ACC112 (cell line): Measurements from ENCODE around the gene POU2AF2.
"Not testable (repeated sequence)": the region's sequence is repeated elsewhere in the genome, so short reads cannot be mapped to it uniquely, and the experiment has no call there.

Experiments
- H2AFZ ChIP-seq: fragments of 200-600 bp; sonication (generic); one replicate; pipeline ENCODE4 v1.6.0; 2017; ENCODE audit warnings: antibody characterized with exemption, low read length; ENCODE audit not compliant: unreplicated experiment
- H3K27ac ChIP-seq: fragments of 200-600 bp; sonication (generic); 2 replicates; pipeline ENCODE4 v1.5.1; 2014; ENCODE audit warnings: low read depth, mild to moderate bottlenecking, antibody characterized with exemption, low read length, moderate library complexity
- H3K27me3 ChIP-seq: fragments of 200-600 bp; sonication (generic); 2 replicates; pipeline ENCODE4 v1.6.1; 2014; ENCODE audit warnings: mild to moderate bottlenecking, antibody characterized with exemption, low read length, moderate library complexity, mixed read lengths; ENCODE audit not compliant: insufficient read depth
- H3K36me3 ChIP-seq: fragments of 200-600 bp; sonication (generic); 2 replicates; pipeline ENCODE4 v1.6.1; 2016; ENCODE audit warnings: mild to moderate bottlenecking, antibody characterized with exemption, low read length, moderate library complexity, mixed read lengths; ENCODE audit not compliant: insufficient read depth
- H3K4me1 ChIP-seq: fragments of 200-600 bp; sonication (generic); one replicate; pipeline ENCODE4 v1.6.1; 2016; ENCODE audit warnings: low read length, mixed read lengths; ENCODE audit not compliant: insufficient read depth, unreplicated experiment, control insufficient read depth
- H3K4me3 ChIP-seq: fragments of 200-600 bp; sonication (generic); 2 replicates; pipeline ENCODE4 v1.5.1; 2014; ENCODE audit warnings: mild to moderate bottlenecking, low read depth, low read length
- H3K79me2 ChIP-seq: fragments of 200-600 bp; sonication (generic); one replicate; pipeline ENCODE4 v1.6.0; 2016; ENCODE audit warnings: low read length; ENCODE audit not compliant: control insufficient read depth, unreplicated experiment, insufficient read depth

Gene POU2AF2

GRCh38 chr11:111253630-111254029, 8.1 kb downstream of the POU2AF2 start:
- Histone ChIP-seq H3K36me3 (no peaks in the 10 kb centered on the region), H3K27me3 (peaks cover 83% of the 10 kb centered on the region), H2AFZ (no peak overlapping the region), H3K79me2 (no peaks in the 10 kb centered on the region), H3K4me1 (no peaks in the 10 kb centered on the region), H3K27ac (no peak overlapping the region), H3K4me3 (no peak overlapping the region)

- Histone ChIP-seq H2AFZ (no peak overlapping the region), H3K4me1 (no peaks in the 10 kb centered on the region), H3K27ac (no peak overlapping the region), H3K4me3 (no peak overlapping the region), H3K79me2 (no peaks in the 10 kb centered on the region), H3K27me3 (peaks cover 53% of the 10 kb centered on the region), H3K36me3 (no peaks in the 10 kb centered on the region)
Observed at GRCh38 chr11:111258046-111258445, 12.5 kb downstream of the POU2AF2 start.

- H3K79me2 ChIP-seq: no peaks in the 10 kb centered on the region
- no peaks in the 10 kb centered on the region for H3K4me1 ChIP-seq
- no peaks in the 10 kb centered on the region for H3K36me3 ChIP-seq
- peaks cover 34% of the 10 kb centered on the region for H3K27me3 ChIP-seq
- no peak overlapping the region for H3K27ac ChIP-seq
- no peak overlapping the region for H2AFZ ChIP-seq
- no peak overlapping the region for H3K4me3 ChIP-seq
Observed at GRCh38 chr11:111259896-111260295, 14.4 kb downstream of the POU2AF2 start.

GRCh38 chr11:111260811-111261210, 15.3 kb downstream of the POU2AF2 start:
- Histone ChIP-seq H3K36me3 (no peaks in the 10 kb centered on the region), H3K4me1 (no peaks in the 10 kb centered on the region), H3K4me3 (no peak overlapping the region), H3K27me3 (peaks cover 30% of the 10 kb centered on the region), H3K79me2 (no peaks in the 10 kb centered on the region), H2AFZ (no peak overlapping the region), H3K27ac (no peak overlapping the region)

- no peaks in the 10 kb centered on the region for H3K36me3 ChIP-seq
- H3K79me2 ChIP-seq: no peaks in the 10 kb centered on the region
- no peak overlapping the region for H3K27ac ChIP-seq
- peaks cover 18% of the 10 kb centered on the region for H3K27me3 ChIP-seq
- H3K4me3 ChIP-seq: no peak overlapping the region
- no peak overlapping the region for H2AFZ ChIP-seq
- H3K4me1 ChIP-seq: no peaks in the 10 kb centered on the region
Observed at GRCh38 chr11:111264646-111265045, 19.1 kb downstream of the POU2AF2 start.

- Histone ChIP-seq H3K27me3 (peaks cover 18% of the 10 kb centered on the region), H3K4me1 (no peaks in the 10 kb centered on the region), H3K36me3 (no peaks in the 10 kb centered on the region), H3K4me3 (no peak overlapping the region), H2AFZ (no peak overlapping the region), H3K27ac (no peak overlapping the region), H3K79me2 (no peaks in the 10 kb centered on the region)
Observed at GRCh38 chr11:111265421-111265820, 19.9 kb downstream of the POU2AF2 start.

- H3K4me3 ChIP-seq, H3K36me3 ChIP-seq, H2AFZ ChIP-seq, H3K27ac ChIP-seq, H3K79me2 ChIP-seq, H3K4me1 ChIP-seq: not testable (repeated sequence)
- peaks cover 12% of the 10 kb centered on the region for H3K27me3 ChIP-seq
Observed at GRCh38 chr11:111268303-111268702, 22.8 kb downstream of the POU2AF2 start.

GRCh38 chr11:111269146-111269868, 23.8 kb downstream of the POU2AF2 start:
- H3K4me1 ChIP-seq: no peaks in the 10 kb centered on the region
- H3K79me2 ChIP-seq: no peaks in the 10 kb centered on the region
- H3K4me3 ChIP-seq: no peak overlapping the region
- H3K27me3 ChIP-seq: peaks cover 18% of the 10 kb centered on the region
- no peak overlapping the region for H3K27ac ChIP-seq
- H2AFZ ChIP-seq: no peak overlapping the region
- no peaks in the 10 kb centered on the region for H3K36me3 ChIP-seq

- Histone ChIP-seq H2AFZ (no peak overlapping the region), H3K27me3 (peaks cover 25% of the 10 kb centered on the region), H3K4me3 (no peak overlapping the region), H3K36me3 (no peaks in the 10 kb centered on the region), H3K27ac (no peak overlapping the region), H3K4me1 (no peaks in the 10 kb centered on the region), H3K79me2 (no peaks in the 10 kb centered on the region)
Observed at GRCh38 chr11:111272420-111272819, 26.9 kb downstream of the POU2AF2 start.

- H3K27me3 ChIP-seq: peaks cover 11% of the 10 kb centered on the region
- H2AFZ ChIP-seq: no peak overlapping the region
- no peaks in the 10 kb centered on the region for H3K79me2 ChIP-seq
- no peak overlapping the region for H3K4me3 ChIP-seq
- no peaks in the 10 kb centered on the region for H3K36me3 ChIP-seq
- no peak overlapping the region for H3K27ac ChIP-seq
- no peaks in the 10 kb centered on the region for H3K4me1 ChIP-seq
Observed at GRCh38 chr11:111282562-111283075, 37.1 kb downstream of the POU2AF2 start.

GRCh38 chr11:111283945-111284481, 38.5 kb downstream of the POU2AF2 start:
- Histone ChIP-seq H3K79me2 (no peaks in the 10 kb centered on the region), H3K4me3 (no peak overlapping the region), H3K27ac (no peak overlapping the region), H2AFZ (no peak overlapping the region), H3K27me3 (peaks cover 5% of the 10 kb centered on the region), H3K4me1 (no peaks in the 10 kb centered on the region), H3K36me3 (no peaks in the 10 kb centered on the region)
